K562 (cell line): ENCODE measurements around the gene C14orf180. TPM values are rescaled to one million over a fixed set of nuclear protein-coding genes. Genes with fewer than 3 reads are reported as not detected.

Source experiments
- HMG20B ChIP-seq: fragments of 250-450 bp; sonication (Bioruptor Pico); IDR thresholded peaks from 2 replicates; pipeline ENCODE4 v1.5.0; 2021; ENCODE audit warnings: mild to moderate bottlenecking
- KLF13 ChIP-seq: fragments of 450-650 bp; IDR thresholded peaks from 2 replicates; pipeline ENCODE4 v1.6.1; 2016; ENCODE audit warnings: missing genetic modification characterization, low read depth, mild to moderate bottlenecking, missing compliant biosample characterization, moderate library complexity, borderline replicate concordance
- TARDBP ChIP-seq: fragments of 450-650 bp; IDR thresholded peaks from 2 replicates; pipeline ENCODE4 v1.6.1; 2016
- TRIM28 ChIP-seq: fragments of 450-650 bp; IDR thresholded peaks from 2 replicates; pipeline ENCODE4 v1.6.1; 2017
- ZNF124 ChIP-seq: sonication (generic); formaldehyde crosslinking; IDR thresholded peaks from 2 replicates; pipeline ENCODE4 v1.8.1; 2022; ENCODE audit warnings: missing genetic modification reagents
- ZNF436 ChIP-seq: fragments of 250-450, 450-650 bp; sonication (Bioruptor Pico); formaldehyde crosslinking; IDR thresholded peaks from 2 replicates; pipeline ENCODE4 v1.7.0; 2020; ENCODE audit warnings: mild to moderate bottlenecking
- polyA plus RNA-seq, 8 experiments: library from polyadenylated mRNA; depleted of rRNA in 4 of 8; stranded (reverse) in 5 of 8; unstranded in 3 of 8; fragments of >200 nt; fragmentation: Nextera tagmentation in 2 of 8; fragmentation: Illumina TruSeq in 1 of 8; extraction: Ambion mirVana in 2 of 8; extraction: Trizol in 1 of 8; gene quantifications; 2 replicates each; pipeline versions ENCODE4 v1.2.1 to v1.2.3, GENCODE V29; 2011 to 2014; ENCODE audit warnings: inconsistent platforms in 1 of 8, missing spikeins in 1 of 8
- total RNA-seq, 7 experiments: library from RNA; depleted of rRNA in 6 of 7; stranded (reverse); fragments of >200 nt in 6 of 7; fragmentation: Illumina TruSeq in 2 of 7; extraction: Trizol in 2 of 7; gene quantifications; 2 replicates each; pipeline versions ENCODE4 v1.2.1 to v1.2.3, GENCODE V29; 2011 to 2021; ENCODE audit warnings: low replicate concordance in 1 of 7
- TF ChIP-seq, protein P1 (sequence below): fragments of 450-650 bp; IDR thresholded peaks from 2 replicates; pipeline ENCODE4 v1.7.1; 2018; ENCODE audit warnings: mild to moderate bottlenecking, low read depth; ENCODE audit not compliant: partially characterized antibody
- TF ChIP-seq, protein P2 (sequence below): fragments of 200-400 bp; formaldehyde crosslinking; IDR thresholded peaks from 2 replicates; pipeline ENCODE4 v1.6.1; 2017; ENCODE audit warnings: mild to moderate bottlenecking, low read depth, low read length, moderate library complexity
- TF ChIP-seq, protein P3 (sequence below), 2 experiments: fragments of 450-650 bp; IDR thresholded peaks; 2 replicates each; pipeline ENCODE4 v1.6.1; 2016; ENCODE audit warnings: mild to moderate bottlenecking in 2 of 2, borderline replicate concordance in 1 of 2, low read depth in 1 of 2, moderate library complexity in 1 of 2

The C14orf180 gene
- total and polyA plus RNA-seq, 9 of the 15 experiments (the other 6 are each of a cell fraction or from before 2014, with no cell fraction given) = not detected

DNA sequence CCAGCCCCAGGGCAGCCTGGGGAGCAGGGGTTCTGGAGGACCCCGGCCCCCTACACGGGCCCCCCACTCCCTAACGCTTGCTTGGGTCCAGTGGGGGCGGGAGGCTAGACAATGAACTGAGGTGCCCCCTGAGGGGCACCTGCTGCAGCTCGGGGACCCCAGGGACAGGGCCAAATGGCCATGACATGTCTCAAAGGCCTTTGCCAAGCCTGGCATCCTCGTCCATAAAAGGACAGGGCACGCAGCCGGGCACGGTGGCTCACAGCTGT, 11.7 kb upstream of the C14orf180 start (continued):
- TF ChIP-seq ZNF436 (CRISPR knock-in tag) = no peak
- TF ChIP-seq HMG20B (CRISPR knock-in tag) = no peak
- no peak for TF ChIP-seq KLF13 (tag)
- TF ChIP-seq TARDBP = no peak
- TF ChIP-seq TRIM28 = no peak
- TF ChIP-seq, protein P1, sequence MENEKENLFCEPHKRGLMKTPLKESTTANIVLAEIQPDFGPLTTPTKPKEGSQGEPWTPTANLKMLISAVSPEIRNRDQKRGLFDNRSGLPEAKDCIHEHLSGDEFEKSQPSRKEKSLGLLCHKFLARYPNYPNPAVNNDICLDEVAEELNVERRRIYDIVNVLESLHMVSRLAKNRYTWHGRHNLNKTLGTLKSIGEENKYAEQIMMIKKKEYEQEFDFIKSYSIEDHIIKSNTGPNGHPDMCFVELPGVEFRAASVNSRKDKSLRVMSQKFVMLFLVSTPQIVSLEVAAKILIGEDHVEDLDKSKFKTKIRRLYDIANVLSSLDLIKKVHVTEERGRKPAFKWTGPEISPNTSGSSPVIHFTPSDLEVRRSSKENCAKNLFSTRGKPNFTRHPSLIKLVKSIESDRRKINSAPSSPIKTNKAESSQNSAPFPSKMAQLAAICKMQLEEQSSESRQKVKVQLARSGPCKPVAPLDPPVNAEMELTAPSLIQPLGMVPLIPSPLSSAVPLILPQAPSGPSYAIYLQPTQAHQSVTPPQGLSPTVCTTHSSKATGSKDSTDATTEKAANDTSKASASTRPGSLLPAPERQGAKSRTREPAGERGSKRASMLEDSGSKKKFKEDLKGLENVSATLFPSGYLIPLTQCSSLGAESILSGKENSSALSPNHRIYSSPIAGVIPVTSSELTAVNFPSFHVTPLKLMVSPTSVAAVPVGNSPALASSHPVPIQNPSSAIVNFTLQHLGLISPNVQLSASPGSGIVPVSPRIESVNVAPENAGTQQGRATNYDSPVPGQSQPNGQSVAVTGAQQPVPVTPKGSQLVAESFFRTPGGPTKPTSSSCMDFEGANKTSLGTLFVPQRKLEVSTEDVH = no peak
- no peak for TF ChIP-seq ZNF124
- TF ChIP-seq, protein P2, sequence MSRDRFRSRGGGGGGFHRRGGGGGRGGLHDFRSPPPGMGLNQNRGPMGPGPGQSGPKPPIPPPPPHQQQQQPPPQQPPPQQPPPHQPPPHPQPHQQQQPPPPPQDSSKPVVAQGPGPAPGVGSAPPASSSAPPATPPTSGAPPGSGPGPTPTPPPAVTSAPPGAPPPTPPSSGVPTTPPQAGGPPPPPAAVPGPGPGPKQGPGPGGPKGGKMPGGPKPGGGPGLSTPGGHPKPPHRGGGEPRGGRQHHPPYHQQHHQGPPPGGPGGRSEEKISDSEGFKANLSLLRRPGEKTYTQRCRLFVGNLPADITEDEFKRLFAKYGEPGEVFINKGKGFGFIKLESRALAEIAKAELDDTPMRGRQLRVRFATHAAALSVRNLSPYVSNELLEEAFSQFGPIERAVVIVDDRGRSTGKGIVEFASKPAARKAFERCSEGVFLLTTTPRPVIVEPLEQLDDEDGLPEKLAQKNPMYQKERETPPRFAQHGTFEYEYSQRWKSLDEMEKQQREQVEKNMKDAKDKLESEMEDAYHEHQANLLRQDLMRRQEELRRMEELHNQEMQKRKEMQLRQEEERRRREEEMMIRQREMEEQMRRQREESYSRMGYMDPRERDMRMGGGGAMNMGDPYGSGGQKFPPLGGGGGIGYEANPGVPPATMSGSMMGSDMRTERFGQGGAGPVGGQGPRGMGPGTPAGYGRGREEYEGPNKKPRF = no peak
- TF ChIP-seq, protein P3, sequence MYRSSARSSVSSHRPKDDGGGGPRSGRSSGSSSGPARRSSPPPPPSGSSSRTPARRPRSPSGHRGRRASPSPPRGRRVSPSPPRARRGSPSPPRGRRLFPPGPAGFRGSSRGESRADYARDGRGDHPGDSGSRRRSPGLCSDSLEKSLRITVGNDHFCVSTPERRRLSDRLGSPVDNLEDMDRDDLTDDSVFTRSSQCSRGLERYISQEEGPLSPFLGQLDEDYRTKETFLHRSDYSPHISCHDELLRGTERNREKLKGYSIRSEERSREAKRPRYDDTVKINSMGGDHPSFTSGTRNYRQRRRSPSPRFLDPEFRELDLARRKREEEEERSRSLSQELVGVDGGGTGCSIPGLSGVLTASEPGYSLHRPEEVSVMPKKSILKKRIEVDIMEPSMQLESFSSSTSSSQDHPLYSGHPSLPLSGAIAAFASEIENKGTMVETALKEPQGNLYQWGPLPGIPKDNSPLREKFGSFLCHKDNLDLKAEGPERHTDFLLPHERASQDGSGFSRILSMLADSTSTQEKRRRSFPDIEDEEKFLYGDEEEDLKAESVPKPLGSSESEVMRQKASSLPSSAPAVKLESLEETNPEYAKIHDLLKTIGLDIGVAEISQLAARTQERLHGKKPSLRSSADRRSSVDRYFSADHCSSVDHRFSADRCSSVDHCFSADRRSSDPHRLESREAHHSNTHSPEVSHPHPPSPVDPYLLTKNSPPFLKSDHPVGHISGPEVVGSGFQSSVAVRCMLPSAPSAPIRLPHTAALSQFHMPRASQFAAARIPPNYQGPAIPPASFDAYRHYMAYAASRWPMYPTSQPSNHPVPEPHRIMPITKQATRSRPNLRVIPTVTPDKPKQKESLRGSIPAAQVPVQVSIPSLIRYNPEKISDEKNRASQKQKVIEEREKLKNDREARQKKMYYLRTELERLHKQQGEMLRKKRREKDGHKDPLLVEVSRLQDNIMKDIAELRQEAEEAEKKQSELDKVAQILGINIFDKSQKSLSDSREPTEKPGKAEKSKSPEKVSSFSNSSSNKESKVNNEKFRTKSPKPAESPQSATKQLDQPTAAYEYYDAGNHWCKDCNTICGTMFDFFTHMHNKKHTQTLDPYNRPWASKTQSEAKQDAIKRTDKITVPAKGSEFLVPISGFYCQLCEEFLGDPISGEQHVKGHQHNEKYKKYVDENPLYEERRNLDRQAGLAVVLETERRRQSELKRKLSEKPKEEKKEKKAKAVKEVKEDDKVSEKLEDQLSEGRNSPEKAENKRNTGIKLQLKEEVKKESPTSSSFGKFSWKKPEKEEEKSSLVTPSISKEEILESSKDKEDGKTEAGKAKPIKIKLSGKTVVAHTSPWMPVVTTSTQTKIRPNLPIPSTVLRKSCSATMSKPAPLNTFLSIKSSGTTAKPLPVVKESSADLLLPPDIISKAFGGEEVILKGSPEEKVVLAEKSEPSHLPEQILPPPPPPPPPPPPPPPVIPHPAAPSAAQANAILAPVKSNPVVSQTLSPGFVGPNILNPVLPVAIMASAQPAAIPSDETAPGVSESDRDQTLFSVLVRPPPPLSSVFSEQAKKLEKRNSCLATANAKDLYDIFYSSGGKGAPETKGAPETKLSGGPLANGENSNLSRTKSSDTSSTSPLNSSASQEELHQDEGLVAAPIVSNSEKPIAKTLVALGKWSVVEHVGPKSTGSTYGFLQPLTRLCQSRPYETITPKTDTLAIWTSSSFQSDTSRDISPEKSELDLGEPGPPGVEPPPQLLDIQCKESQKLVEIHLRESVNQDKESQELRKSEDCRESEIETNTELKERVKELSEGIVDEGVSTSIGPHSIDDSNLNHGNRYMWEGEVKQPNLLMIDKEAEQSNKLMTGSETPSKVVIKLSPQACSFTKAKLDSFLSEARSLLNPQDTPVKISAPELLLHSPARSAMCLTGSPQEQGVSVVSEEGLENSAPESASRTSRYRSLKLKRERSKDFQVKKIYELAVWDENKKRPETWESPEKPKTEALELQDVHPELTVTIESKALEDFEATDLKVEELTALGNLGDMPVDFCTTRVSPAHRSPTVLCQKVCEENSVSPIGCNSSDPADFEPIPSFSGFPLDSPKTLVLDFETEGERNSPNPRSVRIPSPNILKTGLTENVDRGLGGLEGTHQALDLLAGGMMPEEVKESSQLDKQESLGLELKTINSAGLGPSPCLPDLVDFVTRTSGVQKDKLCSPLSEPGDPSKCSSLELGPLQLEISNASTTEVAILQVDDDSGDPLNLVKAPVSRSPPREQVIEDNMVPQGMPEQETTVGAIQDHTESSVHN (IDR thresholded peaks at IDR 0.05; ENCODE audit: borderline replicate concordance in 1 of 2, low read depth in 1 of 2) = no peak
